ENCODE data around the gene LLGL1. TPM values are rescaled to one million over a fixed set of nuclear protein-coding genes. Genes with fewer than 3 reads are reported as not detected.

LLGL1 gene
- total RNA-seq, 6 experiments from 2014 or later: 38.0 to 50.8 (median 41.0) TPM

DNA sequence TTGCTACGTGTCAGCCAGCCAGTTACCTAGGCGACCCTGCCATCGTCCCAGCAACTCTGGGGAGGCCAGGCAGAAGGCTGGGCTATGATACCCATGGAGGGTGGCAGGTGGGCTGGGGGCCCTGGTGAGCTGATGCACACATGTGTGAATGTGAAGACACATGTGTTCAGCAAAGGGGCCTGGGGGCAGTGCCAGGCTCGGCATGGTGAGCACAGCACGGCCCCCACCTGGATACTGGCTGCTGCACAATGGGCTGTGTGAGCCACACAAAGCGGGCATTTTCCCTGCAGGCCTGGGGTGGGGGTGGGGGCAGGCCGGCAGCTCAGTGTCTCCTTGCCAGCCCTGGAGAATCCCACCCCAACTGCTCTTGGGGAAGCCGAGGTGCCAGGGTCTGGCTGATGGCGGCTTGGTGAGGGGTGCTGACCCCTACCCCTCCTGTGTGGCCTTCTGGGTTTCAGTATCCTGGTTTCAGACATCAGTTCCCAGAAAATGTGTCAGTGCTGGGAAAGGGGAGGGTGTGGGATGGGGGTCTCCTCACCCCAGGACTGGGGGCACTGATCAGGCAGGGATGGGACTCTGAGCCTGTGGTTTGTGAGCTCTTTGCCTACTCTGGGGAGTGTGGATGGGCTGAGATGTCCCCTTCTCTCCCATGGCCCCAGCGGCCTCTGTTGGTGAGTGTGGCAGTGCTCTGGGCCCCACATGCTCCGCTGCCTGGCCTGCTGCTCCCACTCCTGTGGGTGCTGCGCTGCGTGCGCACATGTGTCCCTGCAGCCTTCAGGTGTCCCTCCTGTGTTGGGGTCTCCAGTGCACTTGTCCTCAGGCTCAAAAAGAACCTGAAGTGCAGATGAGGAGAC lies 5.1 kb downstream of the LLGL1 start:
- H3K4me1 Mint-ChIP-seq (ENCODE audit: low read depth): peaks cover 36% of the 10 kb centered on the region
- no peak for DNase-seq
- H3K4me3 Mint-ChIP-seq: no peak overlapping the region
- peaks cover 6% of the 10 kb centered on the region for H3K36me3 Mint-ChIP-seq (ENCODE audit: low read depth)
- H3K27ac Mint-ChIP-seq: no peak overlapping the region
- H3K27me3 Mint-ChIP-seq (ENCODE audit: insufficient read depth): no peaks in the 10 kb centered on the region; the same call in none of the 2 replicates
- H3K9me3 Mint-ChIP-seq: no peaks in the 10 kb centered on the region
- TF ChIP-seq, protein P1, sequence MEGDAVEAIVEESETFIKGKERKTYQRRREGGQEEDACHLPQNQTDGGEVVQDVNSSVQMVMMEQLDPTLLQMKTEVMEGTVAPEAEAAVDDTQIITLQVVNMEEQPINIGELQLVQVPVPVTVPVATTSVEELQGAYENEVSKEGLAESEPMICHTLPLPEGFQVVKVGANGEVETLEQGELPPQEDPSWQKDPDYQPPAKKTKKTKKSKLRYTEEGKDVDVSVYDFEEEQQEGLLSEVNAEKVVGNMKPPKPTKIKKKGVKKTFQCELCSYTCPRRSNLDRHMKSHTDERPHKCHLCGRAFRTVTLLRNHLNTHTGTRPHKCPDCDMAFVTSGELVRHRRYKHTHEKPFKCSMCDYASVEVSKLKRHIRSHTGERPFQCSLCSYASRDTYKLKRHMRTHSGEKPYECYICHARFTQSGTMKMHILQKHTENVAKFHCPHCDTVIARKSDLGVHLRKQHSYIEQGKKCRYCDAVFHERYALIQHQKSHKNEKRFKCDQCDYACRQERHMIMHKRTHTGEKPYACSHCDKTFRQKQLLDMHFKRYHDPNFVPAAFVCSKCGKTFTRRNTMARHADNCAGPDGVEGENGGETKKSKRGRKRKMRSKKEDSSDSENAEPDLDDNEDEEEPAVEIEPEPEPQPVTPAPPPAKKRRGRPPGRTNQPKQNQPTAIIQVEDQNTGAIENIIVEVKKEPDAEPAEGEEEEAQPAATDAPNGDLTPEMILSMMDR (IDR thresholded peaks at IDR 0.05): no peak

DNA sequence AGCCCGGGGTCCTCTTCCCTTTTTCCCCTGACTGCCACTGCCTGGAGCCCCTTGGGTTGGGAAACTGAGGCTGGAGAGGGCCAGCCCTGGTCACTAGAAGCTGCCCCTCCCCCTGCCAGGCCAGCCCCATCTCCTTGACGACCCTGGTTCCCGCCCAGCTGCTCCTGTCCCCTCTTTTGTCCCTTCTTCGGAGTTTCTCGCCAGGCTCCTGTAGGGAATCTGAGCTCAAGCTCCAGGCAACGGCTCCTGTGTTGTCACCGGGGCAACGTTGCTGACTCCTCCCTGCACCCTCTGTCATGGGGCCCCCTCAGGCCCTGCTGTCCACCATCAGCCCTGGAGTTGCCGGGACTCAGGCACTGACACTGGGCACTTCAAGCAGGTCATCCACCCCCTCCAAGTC lies 5.7 kb downstream of the LLGL1 start:
- Mint-ChIP-seq H3K27me3 (ENCODE audit: insufficient read depth) (no peaks in the 10 kb centered on the region; the same call in none of the 2 replicates), H3K4me1 (ENCODE audit: low read depth) (peaks cover 42% of the 10 kb centered on the region), H3K36me3 (ENCODE audit: low read depth) (peaks cover 1% of the 10 kb centered on the region), H3K4me3 (no peak overlapping the region), H3K9me3 (no peaks in the 10 kb centered on the region), H3K27ac (no peak overlapping the region)
- DNase-seq: no peak
- TF ChIP-seq, protein P1 (IDR thresholded peaks at IDR 0.05): no peak

DNA sequence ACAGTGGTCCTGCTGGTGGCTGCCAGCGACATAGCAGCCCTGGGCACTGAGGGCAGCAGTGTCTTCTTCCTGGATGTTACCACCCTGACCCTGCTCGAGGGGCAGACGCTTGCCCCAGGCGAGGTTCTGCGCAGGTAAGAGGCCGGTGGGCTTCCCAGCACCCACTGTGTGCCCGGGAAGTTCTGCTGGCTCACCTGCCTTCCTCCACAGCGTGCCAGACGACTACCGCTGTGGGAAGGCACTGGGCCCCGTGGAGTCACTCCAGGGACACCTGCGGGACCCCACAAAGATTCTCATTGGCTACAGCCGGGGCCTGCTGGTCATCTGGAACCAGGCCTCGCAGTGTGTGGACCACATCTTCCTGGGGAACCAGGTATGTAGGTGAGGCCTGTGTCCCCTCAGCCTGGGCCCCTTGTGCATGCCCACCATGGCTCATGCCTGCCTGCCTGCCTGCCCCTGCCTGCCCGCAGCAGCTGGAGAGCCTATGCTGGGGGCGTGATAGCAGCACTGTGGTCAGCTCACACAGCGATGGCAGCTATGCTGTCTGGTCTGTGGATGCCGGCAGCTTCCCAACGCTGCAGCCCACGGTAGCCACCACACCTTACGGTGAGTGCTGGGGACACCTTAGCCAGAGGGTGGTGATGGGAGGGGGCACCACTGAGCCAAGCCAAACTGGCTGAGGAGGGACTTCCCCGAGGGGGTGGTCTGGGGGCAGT lies 8.5 kb downstream of the LLGL1 start:
- Mint-ChIP-seq H3K4me1 (ENCODE audit: low read depth) (peaks cover 24% of the 10 kb centered on the region), H3K27me3 (ENCODE audit: insufficient read depth) (peaks cover 1% of the 10 kb centered on the region), H3K27ac (peak overlapping the region; percentile 99; the same call in 1 of the 2 replicates), H3K36me3 (ENCODE audit: low read depth) (peaks cover 4% of the 10 kb centered on the region; the same call in 1 of the 2 replicates), H3K9me3 (no peaks in the 10 kb centered on the region), H3K4me3 (no peak overlapping the region)
- no peak for DNase-seq
- TF ChIP-seq, protein P1 (IDR thresholded peaks at IDR 0.05): no peak

DNA sequence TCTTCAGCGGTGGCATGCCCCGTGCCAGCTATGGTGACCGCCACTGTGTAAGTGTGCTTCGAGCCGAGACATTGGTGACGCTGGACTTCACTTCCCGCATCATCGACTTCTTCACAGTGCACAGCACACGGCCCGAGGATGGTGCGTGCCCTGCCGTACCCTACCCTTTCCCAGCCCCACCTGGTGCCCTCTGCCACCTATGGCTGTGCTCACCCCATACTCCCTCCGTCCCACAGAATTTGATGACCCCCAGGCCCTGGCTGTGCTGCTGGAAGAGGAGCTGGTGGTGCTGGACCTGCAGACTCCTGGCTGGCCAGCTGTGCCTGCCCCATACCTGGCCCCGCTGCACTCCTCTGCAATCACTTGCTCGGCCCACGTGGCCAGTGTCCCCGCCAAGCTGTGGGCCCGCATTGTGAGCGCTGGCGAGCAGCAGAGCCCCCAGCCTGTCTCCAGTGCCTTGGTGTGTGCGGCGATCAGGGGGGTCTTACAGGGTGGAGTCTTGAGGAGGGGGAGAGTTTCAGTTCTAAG lies 9.5 kb downstream of the LLGL1 start:
- H3K27ac Mint-ChIP-seq: peak overlapping the region; percentile 99
- H3K36me3 Mint-ChIP-seq (ENCODE audit: low read depth): peaks cover 11% of the 10 kb centered on the region; the same call in 1 of the 2 replicates
- no peak overlapping the region for H3K4me3 Mint-ChIP-seq

DNA sequence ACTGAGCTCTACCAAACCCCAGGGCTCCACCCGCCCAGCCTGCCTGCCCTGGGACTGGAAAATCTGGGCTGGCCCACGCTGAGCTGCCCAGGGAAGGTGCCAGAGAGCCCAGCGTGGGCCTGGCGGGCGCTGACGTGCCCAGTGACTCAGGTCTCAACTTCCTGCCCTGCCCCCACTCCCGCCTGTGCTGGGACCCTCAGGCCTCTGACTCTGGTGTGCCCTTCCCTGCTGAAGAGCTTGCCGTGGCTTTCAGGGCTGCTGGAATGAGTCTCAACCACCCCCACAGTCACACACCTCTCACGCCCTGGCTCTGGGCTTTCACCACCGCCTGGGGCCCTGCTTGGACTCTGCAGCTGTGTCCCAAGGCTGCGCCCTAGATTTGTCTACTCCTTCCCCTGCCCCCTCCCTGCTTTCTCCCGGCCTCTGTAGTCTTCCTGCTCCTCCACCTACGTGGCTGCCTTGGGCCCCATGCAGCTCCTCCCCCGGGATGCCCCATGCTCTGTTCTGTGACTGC lies 10.4 kb downstream of the LLGL1 start:
- TF ChIP-seq, protein P1 (IDR thresholded peaks at IDR 0.05): no peak
- H3K4me1 Mint-ChIP-seq (ENCODE audit: low read depth): peaks cover 23% of the 10 kb centered on the region
- H3K36me3 Mint-ChIP-seq (ENCODE audit: low read depth): peaks cover 11% of the 10 kb centered on the region; the same call in 1 of the 2 replicates
- peak; percentile 91 for DNase-seq
- H3K27ac Mint-ChIP-seq: peak overlapping the region; percentile 99
- H3K27me3 Mint-ChIP-seq (ENCODE audit: insufficient read depth): peaks cover 1% of the 10 kb centered on the region
- peak overlapping the region; percentile 70 for H3K4me3 Mint-ChIP-seq
- H3K9me3 Mint-ChIP-seq: no peaks in the 10 kb centered on the region

More for the DNA sequence above, 9.5 kb downstream of the LLGL1 start:
- Mint-ChIP-seq H3K4me1 (ENCODE audit: low read depth) (peaks cover 23% of the 10 kb centered on the region), H3K27me3 (ENCODE audit: insufficient read depth) (peaks cover 1% of the 10 kb centered on the region), H3K9me3 (no peaks in the 10 kb centered on the region)
- TF ChIP-seq, protein P1 (IDR thresholded peaks at IDR 0.05): no peak
- DNase-seq: no peak

Data from HFFc6 (cell line).